Panc1 (cell line): ENCODE results near the gene ASCC2.

Experiments
- CTCF ChIP-seq: fragments of 450-650 bp; IDR thresholded peaks from 2 replicates; pipeline ENCODE4 v1.5.1; 2017; ENCODE audit warnings: mild to moderate bottlenecking
- POLR2AphosphoS5 ChIP-seq: IDR thresholded peaks from 2 replicates; pipeline ENCODE4 v1.6.1; 2012; ENCODE audit warnings: mild to moderate bottlenecking, low read depth, low read length, moderate library complexity
- REST ChIP-seq, 2 experiments: IDR thresholded peaks; 2 replicates each; pipeline ENCODE4 v1.6.1; 2011 to 2012; ENCODE audit warnings: low read depth in 2 of 2, control low read depth in 1 of 2, low read length in 1 of 2, mild to moderate bottlenecking in 1 of 2, moderate library complexity in 1 of 2; ENCODE audit not compliant: insufficient read depth in 1 of 2
- SIN3A ChIP-seq: IDR thresholded peaks from 2 replicates; pipeline ENCODE4 v1.6.1; 2012; ENCODE audit warnings: low read depth, mild to moderate bottlenecking, low read length, moderate library complexity, borderline replicate concordance; ENCODE audit not compliant: insufficient read depth
- TCF7L2 ChIP-seq: IDR thresholded peaks from 2 replicates; pipeline ENCODE4 v1.6.1; 2011; ENCODE audit warnings: mild to moderate bottlenecking, low read depth, low read length, inconsistent platforms

GRCh38 chr22:29873943-29874342 is 35.9 kb upstream of the ASCC2 start:
- TF ChIP-seq CTCF = no peak
- TF ChIP-seq REST (IDR thresholded peaks at IDR 0.05; ENCODE audit: insufficient read depth in 1 of 2, low read depth in 2 of 2, low read length in 1 of 2) = no peak
- no peak for TF ChIP-seq SIN3A
- no peak for TF ChIP-seq POLR2AphosphoS5
- no peak for TF ChIP-seq TCF7L2
